Measurements from ENCODE around the gene EMID1. TPM values are rescaled to one million over a fixed set of nuclear protein-coding genes. Genes with fewer than 3 reads are reported as not detected.
"Not testable (repeated sequence)": the region's sequence is repeated elsewhere in the genome, so short reads cannot be mapped to it uniquely, and the experiment has no call there.

EMID1 gene
- total RNA-seq, 2 experiments from 2014 or later = not detected

- Mint-ChIP-seq H3K4me1 (ENCODE audit: low read depth) (no peaks in the 10 kb centered on the region), H3K27ac (no peak overlapping the region), H3K9me3 (no peaks in the 10 kb centered on the region), H3K36me3 (no peaks in the 10 kb centered on the region), H3K27me3 (no peaks in the 10 kb centered on the region), H3K4me3 (no peak overlapping the region)
- no peak for DNase-seq
- ChIA-PET POLR2A (no interaction called here), CTCF (interaction anchor here (1.1 kb wide), 1 partner anchor 14 kb away, joined by 4 read pairs; no protein-coding TSS in a partner anchor)
- intact Hi-C loops (cut with micrococcal nuclease) = no loop called here
These were observed 10.5 kb downstream of the EMID1 start for GRCh38 chr22:29216011-29216872.

GRCh38 chr22:29216873-29217666, 11.4 kb downstream of the EMID1 start:
- Mint-ChIP-seq H3K27me3 (no peaks in the 10 kb centered on the region), H3K4me1 (ENCODE audit: low read depth) (no peaks in the 10 kb centered on the region), H3K4me3 (no peak overlapping the region), H3K36me3 (no peaks in the 10 kb centered on the region), H3K27ac (no peak overlapping the region), H3K9me3 (no peaks in the 10 kb centered on the region)
- DNase-seq = no peak
- POLR2A ChIA-PET = no interaction called here
- intact Hi-C loops (cut with micrococcal nuclease) = no loop called here
- CTCF ChIA-PET = no interaction called here

- Mint-ChIP-seq H3K4me1 (ENCODE audit: low read depth) (no peaks in the 10 kb centered on the region), H3K36me3 (no peaks in the 10 kb centered on the region), H3K9me3 (no peaks in the 10 kb centered on the region), H3K4me3 (no peak overlapping the region), H3K27ac (no peak overlapping the region), H3K27me3 (no peaks in the 10 kb centered on the region)
- POLR2A ChIA-PET = no interaction called here
- intact Hi-C loops (cut with micrococcal nuclease) = no loop called here
- DNase-seq = no peak
- CTCF ChIA-PET = no interaction called here
These were observed 12.4 kb downstream of the EMID1 start for GRCh38 chr22:29217827-29218757.

- Mint-ChIP-seq H3K4me3 (no peak overlapping the region), H3K27me3 (no peaks in the 10 kb centered on the region), H3K27ac (no peak overlapping the region), H3K9me3 (no peaks in the 10 kb centered on the region), H3K36me3 (no peaks in the 10 kb centered on the region), H3K4me1 (ENCODE audit: low read depth) (no peaks in the 10 kb centered on the region)
- ChIA-PET POLR2A (no interaction called here), CTCF (interaction anchor here (2.7 kb wide), 1 partner anchor 27 kb away, joined by 7 read pairs; no protein-coding TSS in a partner anchor)
- intact Hi-C loops (cut with micrococcal nuclease) = no loop called here
- DNase-seq = no peak
These were observed 13.2 kb downstream of the EMID1 start for GRCh38 chr22:29218758-29219408.

- CTCF ChIA-PET = interaction anchor here (2.7 kb wide), 1 partner anchor 26 kb away, joined by 7 read pairs; no protein-coding TSS in a partner anchor
- DNase-seq; POLR2A ChIA-PET; intact Hi-C loops (cut with micrococcal nuclease); H3K4me1 Mint-ChIP-seq (ENCODE audit: low read depth); H3K9me3 Mint-ChIP-seq; H3K27me3 Mint-ChIP-seq; H3K27ac Mint-ChIP-seq; H3K36me3 Mint-ChIP-seq; H3K4me3 Mint-ChIP-seq: not testable (repeated sequence)
These were observed 13.7 kb downstream of the EMID1 start for GRCh38 chr22:29219409-29219782.

- H3K4me1 Mint-ChIP-seq (ENCODE audit: low read depth) = no peaks in the 10 kb centered on the region
- H3K4me3 Mint-ChIP-seq = no peak overlapping the region
- intact Hi-C loops (cut with micrococcal nuclease) = no loop called here
- DNase-seq = no peak
- POLR2A ChIA-PET = no interaction called here
- no peaks in the 10 kb centered on the region for H3K27me3 Mint-ChIP-seq
- no peaks in the 10 kb centered on the region for H3K36me3 Mint-ChIP-seq
- no peak overlapping the region for H3K27ac Mint-ChIP-seq
- CTCF ChIA-PET = interaction anchor here (2.7 kb wide), 1 partner anchor 26 kb away, joined by 7 read pairs; no protein-coding TSS in a partner anchor
- H3K9me3 Mint-ChIP-seq = no peaks in the 10 kb centered on the region
These were observed 14.4 kb downstream of the EMID1 start for GRCh38 chr22:29219881-29220670.

- no peaks in the 10 kb centered on the region for H3K9me3 Mint-ChIP-seq
- DNase-seq = no peak
- intact Hi-C loops (cut with micrococcal nuclease) = no loop called here
- ChIA-PET CTCF (no interaction called here), POLR2A (no interaction called here)
- no peak overlapping the region for H3K27ac Mint-ChIP-seq
- no peaks in the 10 kb centered on the region for H3K27me3 Mint-ChIP-seq
- no peaks in the 10 kb centered on the region for H3K4me1 Mint-ChIP-seq (ENCODE audit: low read depth)
- H3K4me3 Mint-ChIP-seq = no peak overlapping the region
- H3K36me3 Mint-ChIP-seq = no peaks in the 10 kb centered on the region
These were observed 18.6 kb downstream of the EMID1 start for GRCh38 chr22:29224121-29224858.

GRCh38 chr22:29224859-29225410, 19.2 kb downstream of the EMID1 start:
- intact Hi-C loops (cut with micrococcal nuclease) = no loop called here
- Mint-ChIP-seq H3K36me3 (no peaks in the 10 kb centered on the region), H3K27ac (no peak overlapping the region), H3K4me3 (no peak overlapping the region), H3K9me3 (no peaks in the 10 kb centered on the region), H3K4me1 (ENCODE audit: low read depth) (no peaks in the 10 kb centered on the region), H3K27me3 (no peaks in the 10 kb centered on the region)
- POLR2A ChIA-PET = no interaction called here
- no peak for DNase-seq
- CTCF ChIA-PET = interaction anchor here (1.0 kb wide), 1 partner anchor 71 kb away, joined by 3 read pairs; no protein-coding TSS in a partner anchor

GRCh38 chr22:29225422-29226090, 19.9 kb downstream of the EMID1 start:
- DNase-seq = no peak
- Mint-ChIP-seq H3K36me3 (no peaks in the 10 kb centered on the region), H3K4me1 (ENCODE audit: low read depth) (no peaks in the 10 kb centered on the region), H3K27me3 (no peaks in the 10 kb centered on the region), H3K4me3 (no peak overlapping the region), H3K9me3 (no peaks in the 10 kb centered on the region), H3K27ac (no peak overlapping the region)
- CTCF ChIA-PET = interaction anchor here (1.0 kb wide), 1 partner anchor 71 kb away, joined by 3 read pairs; no protein-coding TSS in a partner anchor
- POLR2A ChIA-PET = no interaction called here
- intact Hi-C loops (cut with micrococcal nuclease) = no loop called here

- CTCF ChIA-PET = interaction anchor here (0.9 kb wide), 1 partner anchor 19 kb away, joined by 3 read pairs; no protein-coding TSS in a partner anchor
- H3K36me3 Mint-ChIP-seq = no peaks in the 10 kb centered on the region
- no peaks in the 10 kb centered on the region for H3K4me1 Mint-ChIP-seq (ENCODE audit: low read depth)
- no peaks in the 10 kb centered on the region for H3K9me3 Mint-ChIP-seq
- H3K4me3 Mint-ChIP-seq = no peak overlapping the region
- H3K27ac Mint-ChIP-seq = no peak overlapping the region
- POLR2A ChIA-PET = no interaction called here
- no peaks in the 10 kb centered on the region for H3K27me3 Mint-ChIP-seq
- DNase-seq = no peak
- intact Hi-C loops (cut with micrococcal nuclease) = no loop called here
These were observed 20.8 kb downstream of the EMID1 start for GRCh38 chr22:29226351-29226981.
